ENCODE results near the gene PCBP3.
"Not testable (repeated sequence)": the region's sequence is repeated elsewhere in the genome, so short reads cannot be mapped to it uniquely, and the experiment has no call there.

PCBP3 gene

DNA sequence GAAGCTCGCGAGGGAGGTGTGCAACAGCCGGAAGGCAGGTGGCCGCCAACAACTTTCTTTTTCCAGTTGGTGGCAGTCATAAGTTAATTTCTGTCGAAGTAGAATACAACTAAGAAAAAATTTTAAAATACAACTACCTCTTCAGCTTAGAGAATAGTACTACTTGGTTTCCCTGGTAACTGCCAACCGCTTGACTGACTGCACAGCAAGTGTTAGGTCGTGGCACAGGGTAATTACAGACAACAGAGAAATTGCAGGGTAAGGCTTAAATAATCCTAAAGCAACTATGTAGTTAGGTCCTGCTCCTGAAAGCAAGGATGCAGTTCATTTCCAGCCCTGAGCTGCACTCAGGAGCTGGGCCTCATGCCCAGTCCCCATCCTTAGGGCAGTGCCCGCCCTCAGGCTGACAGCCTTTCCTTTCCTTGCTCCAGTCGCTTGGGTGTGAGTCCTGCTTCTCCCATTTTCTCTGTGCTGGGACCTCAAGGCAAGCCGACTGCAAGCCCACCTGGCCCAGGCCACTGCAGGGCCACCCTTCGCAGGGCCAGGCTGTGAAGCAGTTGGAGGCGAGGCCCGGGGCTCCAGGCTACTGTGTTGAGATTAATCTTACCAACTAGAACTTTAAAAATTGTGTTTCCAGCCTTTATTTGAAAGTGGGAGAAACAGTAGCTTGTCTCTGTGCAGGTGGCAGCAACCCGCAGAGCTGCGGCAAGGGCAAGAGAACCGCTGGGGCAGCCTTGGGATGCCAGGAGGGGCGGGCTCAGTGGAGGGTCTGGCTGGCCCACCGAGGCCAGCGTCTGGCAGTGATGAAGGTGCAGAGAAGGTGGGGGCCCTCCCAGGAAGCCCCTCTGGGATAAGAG, 148.3 kb downstream of the PCBP3 start:
- DNase-seq, result no peak

DNA sequence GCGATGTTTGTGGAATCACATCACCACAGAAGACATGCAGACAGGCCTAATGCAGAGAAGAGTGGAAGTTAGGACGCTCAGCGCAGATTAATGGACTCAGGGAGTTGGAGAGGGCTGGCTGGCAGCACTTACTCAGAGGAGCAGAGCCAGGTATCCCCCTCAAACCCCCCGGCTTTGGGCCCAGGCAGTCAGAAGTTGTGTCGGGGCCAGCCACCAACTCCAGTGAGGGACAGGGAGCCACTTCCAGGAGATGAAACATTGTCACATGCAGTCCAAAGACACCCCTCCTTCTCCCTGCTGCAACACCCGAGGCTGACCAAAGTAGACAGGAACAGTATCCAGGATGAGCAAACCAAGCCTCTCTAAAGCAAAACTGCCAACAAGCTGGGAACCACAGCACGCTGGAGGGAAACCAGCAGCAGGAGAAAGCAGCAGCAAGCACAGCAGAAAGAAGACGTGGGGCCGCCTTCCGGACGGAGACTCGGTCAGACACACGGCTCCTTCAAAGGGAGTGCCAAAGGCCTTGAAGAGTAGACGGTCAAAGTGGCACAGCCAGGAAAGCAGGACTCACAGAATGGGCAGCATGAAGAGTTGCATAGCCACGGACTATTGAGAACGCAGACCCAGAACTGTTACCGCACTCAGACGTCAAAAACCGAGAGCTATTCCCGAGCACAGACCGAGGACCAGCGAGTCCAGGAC, 149.3 kb downstream of the PCBP3 start:
- no peak for DNase-seq

DNA sequence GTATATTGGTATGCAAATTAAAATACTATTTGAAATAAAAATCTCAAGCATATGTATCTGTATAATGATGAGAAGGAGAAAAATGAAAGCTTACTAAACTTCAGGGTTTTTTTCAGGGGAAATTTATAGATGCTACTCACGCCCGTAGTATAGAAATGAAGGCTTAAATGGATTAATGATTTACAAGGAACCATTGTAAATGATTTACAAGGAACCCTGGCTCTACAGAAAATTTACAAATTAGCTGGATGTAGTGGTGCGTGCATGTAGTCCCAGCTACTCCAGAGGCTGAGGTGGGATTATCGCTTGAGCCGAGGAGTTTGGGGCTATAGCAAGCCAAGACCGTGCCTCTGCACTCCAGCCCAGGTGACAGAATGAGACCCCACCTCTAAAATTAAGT, 150.5 kb downstream of the PCBP3 start:
- no peak for DNase-seq

DNA sequence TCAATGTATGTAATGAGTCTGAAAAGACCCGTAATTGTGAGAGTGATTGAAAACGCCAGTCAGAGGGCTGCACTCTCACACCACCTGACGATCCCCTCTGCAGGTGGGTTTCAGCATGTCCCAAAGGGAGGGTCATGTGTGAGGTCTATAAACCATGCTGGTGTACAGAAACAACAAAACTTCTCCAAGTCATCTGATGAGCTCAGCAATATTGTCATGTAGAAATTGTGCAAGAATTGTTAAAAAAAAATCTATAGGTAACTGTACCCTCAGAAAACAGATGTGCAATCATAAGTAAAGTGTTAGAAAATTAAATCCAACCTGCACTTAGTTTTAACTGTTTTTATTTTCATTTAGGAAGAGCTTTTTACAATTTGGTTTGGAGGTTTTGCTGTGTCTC, 152.5 kb downstream of the PCBP3 start:
- no peak for DNase-seq

DNA sequence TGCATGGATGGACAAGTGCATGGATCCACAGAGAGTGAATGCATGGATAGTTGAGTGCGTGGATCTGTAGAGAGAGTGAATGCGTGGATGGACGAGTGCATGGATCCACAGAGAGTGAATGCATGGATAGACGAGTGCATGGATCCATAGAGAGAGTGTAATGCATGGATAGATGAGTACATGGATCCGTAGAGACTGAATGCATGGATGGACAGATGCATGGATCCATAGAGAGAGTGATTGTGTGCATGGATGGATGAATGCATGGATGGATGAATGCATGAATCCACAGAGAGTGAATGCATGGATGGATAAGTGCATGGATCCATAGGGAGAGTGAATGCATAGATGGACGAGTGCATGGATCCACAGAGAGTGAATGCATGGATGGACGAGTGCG, 153.8 kb downstream of the PCBP3 start:
- DNase-seq, result no peak

DNA sequence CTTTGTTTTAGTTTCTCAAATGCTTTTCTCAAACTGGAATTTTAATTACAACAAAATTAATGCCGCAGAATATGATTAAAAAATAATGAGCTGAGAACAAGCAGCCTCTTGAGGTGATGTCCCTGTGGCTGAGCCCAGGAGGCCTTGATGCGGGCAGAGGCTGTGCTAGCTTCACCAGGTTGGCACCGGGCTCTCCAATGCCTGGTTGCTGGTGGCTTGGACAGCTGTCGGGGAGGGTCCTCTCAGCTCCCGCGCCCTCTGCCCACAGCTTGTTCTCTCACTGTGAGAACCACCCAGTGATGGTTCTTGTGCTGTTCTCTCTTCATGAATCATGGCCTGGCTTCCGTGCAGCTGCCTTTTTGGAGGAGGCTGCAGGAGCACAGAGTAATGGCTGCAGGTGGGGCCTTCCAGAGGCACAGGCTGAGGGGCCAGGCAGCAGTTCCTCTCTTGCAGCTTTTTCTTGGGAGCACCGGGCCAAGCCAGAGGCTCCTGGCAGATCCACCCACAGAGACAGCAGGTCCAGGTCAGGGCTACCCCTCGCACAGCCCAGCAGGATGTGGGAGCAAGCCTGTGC, 156.3 kb downstream of the PCBP3 start:
- no peak for DNase-seq

DNA sequence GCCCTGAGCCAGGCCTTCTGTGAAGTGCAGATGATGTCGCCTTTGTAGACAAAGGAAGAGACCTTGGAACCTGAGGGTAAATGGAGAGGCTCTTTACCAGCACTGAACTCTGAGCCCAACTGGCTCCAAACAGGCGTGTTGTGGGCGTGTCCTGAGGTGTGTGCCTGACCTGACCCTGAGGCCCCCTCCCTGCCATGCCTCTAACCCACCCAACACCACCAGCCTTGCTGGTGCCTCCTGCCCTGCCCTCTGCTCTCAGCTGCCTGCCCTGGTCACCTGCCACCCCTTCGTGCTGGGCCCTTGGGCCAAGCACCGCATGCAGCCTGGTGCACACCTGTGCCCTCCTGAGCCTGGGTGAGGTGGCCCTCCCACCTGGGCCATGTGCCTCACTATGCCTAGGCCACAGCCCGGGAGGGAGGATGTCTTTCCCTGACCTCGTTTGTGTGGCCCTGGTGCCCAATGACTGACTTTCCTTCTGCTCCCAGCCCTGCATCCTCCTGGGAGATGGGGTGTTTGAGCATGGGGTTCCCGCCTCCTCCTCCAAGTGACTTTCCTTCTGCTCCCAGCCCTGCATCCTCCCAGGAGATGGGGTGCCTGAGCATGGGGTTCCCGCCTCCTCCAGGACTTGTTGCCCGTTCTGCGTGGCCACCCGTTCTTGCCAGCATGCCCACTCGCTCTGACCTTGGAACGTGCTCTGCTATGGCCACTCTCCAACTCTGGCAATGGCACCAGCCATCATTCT, 157.0 kb downstream of the PCBP3 start:
- no peak for DNase-seq

DNA sequence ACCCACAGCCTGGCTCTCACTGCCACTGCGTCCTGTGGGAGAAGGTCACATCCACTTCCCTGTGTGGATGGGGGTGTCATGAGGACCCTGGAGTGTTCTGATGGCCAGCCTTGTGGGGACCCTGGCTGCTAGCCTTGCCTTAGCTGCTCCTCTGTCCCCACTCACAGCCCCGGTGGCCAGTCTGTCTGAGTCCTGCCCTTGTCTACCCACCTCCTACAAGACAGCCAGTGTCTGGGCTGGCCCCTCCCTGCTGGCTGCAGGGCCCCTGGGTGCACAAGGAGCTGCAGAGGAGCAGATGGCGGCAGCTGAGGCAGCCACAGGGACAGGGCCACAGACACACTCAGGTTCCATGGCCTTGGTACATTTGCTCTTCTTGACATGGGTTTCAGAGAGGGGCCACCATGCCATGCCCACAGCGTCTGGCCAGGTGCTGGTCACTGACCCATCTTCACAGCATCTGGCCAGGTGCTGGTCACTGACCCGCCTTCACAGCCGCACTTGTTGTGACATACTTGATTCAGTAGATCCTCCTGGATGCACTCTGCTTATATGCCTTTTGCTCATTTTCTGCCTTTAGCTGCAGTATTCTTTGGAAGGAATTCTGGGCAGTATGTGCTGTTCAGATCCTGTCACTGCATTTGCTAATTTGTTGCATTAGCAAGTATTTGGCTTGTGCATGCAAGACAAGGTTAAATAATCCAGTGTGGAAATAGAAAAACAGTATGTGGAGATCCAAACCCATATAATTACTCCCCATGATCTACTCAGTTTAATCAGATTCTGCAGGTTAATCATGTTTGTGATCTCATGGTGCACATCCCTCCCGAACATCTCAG, 157.8 kb downstream of the PCBP3 start:
- no peak for DNase-seq

DNA sequence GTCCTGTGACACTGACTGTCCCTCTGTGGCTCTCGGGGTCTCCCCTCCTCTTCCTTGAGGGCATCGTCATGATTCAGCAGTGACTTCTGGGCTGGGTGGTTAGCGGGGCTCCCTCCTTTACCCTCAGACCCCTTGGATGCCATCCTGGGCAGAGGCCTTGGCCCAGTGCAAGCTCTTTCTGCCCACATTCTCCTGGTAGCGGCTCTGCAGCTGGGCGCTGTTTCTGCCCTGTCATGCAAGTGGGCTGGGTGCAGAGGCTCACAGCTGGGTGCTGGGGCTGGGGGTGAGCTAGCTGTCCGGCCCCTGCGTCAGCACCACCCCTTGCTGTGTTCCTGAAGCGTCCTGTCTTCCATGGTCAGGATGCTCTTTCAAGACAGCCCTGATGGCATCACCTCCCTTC, 158.5 kb downstream of the PCBP3 start:
- no peak for DNase-seq

DNA sequence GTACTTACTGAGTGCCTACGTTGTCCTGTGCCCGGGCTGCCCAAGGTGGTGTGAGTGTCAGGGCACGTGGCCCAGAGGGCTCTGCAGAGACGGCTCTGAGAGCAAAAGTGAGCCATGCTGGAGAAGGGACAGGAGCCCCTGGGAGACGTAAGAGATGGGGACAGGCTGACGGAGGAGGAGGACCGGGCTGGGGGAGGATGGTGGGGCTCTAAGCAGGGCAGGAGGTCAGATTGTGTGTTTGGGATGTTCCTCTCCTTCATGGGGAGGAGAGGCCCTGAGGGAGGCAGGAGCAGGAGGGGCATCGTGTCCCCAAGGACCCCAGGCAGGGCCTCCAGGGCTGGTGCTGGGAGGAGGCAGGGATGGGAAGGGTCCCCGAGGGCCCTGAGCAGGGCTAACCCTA, 158.9 kb downstream of the PCBP3 start:
- no peak for DNase-seq

DNA sequence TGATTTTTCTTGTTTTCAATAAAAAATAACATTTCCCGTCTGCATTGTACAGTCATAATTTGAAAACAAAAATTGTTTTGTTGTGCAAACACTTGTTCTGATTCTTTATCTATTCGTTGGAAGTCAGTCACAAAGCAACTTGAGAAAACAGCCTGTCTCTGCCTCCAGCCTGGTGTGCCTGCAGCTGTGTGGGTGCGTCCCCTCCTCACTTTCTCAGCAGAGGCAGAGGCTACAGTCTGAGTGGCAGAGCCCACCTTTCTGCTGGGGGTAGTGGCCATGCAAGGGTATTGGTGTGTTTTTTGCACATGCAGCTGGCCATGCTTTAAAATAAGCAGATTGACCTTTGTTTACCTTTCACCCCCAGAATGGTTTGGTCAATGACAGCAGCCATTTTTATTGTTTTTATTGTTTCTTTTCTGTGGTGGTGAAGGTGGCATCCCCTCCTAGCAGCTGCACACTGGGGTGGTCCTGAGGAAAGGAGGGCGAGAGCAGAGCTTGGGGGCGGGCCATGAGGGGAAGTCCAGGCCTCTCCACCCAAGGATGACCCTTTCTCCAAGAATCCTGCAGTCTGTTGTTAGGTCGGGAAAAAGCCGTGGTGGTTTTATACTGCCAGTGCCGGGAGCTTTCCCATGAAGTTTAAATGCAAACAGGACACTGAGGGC, 159.6 kb downstream of the PCBP3 start:
- no peak for DNase-seq

DNA sequence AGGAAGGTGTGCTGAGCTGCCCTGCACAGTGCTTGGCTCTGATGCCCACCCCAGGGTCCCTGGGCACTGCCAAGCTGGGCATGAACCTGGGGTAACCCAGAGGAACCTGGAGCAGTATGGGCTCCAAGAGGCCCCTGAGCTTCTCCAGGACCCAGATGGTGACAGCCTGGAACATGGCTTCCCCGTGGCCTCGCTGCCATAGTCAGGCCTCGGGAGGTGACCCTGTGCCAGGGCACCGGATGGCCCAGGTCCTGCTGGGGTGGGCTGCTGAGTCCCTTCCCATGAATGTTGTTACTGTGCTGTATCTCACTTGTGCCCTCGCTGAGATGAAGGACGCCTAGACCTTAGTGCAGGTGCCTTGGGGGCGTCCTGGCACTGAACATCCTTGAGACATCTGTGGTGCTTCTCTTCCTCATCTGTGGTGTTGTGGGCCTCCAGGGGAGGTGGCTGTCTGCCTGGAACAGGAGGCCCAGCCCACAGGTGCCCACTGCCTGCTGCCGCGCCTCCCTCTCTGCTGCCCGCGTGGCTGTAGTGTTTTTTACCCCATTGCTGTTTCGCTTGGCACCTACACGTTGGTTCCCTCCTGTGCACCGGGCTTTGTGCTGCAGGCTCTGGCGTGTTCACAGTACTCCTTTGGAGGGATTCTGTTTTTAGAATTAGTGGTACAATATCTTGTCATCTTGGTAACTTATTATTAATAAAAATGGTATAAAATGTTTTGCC, 160.3 kb downstream of the PCBP3 start:
- DNase-seq, result no peak

DNA sequence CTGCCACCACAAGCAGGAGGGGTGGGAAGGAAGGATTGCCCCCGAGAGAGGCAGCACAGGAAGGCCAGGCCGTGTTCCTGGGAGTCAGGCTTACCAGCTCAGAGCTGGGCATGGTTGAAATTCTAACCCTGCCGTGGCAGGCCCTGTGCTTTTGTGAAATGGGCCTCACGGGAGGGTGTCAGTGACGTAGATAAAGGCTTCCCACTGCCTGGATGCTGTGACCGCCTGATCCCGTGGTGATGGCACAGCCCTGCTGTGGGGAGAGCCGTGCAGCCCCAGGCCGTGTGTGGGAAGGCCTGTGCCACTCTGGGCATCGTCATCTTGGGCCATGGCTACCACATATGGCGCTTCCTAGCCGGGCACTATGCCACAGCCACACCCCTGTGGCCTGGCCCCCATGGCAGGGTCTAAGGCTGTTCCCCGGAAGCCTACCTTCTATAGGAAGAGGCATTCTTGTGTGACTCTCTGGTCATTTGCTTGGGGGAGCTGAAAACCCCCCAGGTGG, 161.3 kb downstream of the PCBP3 start:
- no peak for DNase-seq

DNA sequence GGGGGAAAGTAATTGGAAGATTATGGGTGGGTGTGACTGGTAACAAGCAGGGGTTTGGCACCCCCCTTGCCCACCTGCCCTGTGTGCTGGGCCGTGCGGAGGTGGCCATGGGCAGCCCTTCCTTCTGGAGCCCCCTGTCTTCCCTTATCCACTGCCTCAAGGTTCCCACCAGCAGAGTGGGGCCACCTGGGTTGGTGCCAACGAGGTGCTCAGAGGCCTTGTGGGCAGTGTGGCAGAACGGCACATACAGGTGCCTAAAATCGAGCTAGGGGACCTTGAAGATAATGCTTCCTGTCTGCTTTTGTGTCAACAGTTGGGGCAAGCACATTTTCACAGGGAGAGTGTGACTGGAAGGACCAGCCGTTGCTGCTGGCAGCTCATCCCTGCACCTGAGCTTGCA, 161.8 kb downstream of the PCBP3 start:
- no peak for DNase-seq

DNA sequence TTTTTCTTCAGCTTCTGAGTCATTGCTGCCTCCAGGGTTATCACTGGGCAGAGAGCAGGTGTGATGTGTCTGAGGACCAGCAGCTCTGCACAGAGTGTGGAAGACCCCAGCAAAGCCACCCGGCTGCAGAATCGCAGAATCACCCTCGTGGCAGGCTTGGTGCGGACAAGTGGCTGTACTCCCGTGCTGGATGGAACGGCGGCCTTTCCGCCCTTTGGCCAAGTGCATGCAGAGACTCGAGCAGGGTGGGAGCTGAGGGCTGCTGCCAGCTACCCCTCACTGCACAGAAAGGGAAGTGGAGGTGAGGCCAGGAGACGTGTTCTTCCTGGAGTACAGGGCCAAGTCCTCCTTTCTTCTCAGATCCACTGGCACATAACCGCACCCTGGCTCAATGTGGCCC, 162.5 kb downstream of the PCBP3 start:
- no peak for DNase-seq

DNA sequence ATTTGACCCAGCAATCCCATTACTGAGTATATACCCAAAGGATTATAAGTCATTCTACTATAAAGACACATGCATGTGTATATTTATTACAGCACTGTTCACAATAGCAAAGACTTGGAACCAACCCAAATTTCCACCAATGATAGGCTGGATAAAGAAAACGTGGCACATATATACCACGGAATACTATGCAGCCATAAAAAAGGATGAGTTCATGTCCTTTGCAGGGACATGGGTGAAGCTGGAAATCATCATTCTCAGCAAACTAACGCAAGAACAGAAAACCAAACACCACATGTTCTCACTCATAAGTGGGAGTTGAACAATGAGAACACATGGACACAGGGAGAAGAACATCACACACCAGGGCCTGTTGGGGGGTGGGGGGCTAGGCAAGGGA, 165.1 kb downstream of the PCBP3 start:
- not testable (repeated sequence) for DNase-seq

DNA sequence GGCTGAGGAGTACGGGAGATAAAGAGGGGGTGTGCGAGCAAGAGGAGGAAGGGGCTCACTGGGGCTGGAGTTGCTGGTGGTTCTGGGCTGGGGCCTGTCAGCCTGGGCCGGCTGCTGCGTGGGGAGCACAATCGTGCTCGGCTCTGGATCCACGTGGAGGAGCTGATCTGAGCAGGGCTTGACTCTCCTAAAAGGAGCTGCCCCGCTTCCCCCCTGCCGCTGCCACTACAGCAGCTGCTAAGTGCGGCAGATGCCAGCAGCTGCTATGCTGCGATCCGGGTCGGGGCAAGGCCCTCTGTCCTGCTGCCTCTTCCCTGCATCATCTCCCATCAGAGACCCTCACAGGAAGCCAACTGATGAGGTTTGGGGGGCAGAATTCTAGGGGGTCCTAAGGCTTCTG, 165.9 kb downstream of the PCBP3 start:
- DNase-seq, result no peak

DNA sequence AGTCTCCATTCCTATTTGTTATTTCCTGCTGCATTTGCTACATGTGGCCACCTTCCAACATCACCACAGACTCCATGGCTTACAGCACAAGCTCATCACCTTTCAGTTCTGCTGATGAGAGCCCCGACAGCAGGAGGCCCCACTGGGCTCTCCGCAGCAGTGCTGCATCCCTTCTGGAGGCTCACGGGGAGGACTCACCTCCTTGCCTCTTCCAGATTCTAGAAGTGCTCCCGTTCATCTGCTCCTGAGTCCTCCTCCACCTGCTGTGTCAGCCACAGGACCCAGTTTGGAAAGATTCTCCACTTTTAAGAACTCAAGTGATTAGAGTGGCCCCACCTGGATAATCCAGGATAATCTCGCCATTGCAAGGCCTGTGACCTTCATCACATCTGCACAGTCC, 167.6 kb downstream of the PCBP3 start:
- no peak for DNase-seq

DNA sequence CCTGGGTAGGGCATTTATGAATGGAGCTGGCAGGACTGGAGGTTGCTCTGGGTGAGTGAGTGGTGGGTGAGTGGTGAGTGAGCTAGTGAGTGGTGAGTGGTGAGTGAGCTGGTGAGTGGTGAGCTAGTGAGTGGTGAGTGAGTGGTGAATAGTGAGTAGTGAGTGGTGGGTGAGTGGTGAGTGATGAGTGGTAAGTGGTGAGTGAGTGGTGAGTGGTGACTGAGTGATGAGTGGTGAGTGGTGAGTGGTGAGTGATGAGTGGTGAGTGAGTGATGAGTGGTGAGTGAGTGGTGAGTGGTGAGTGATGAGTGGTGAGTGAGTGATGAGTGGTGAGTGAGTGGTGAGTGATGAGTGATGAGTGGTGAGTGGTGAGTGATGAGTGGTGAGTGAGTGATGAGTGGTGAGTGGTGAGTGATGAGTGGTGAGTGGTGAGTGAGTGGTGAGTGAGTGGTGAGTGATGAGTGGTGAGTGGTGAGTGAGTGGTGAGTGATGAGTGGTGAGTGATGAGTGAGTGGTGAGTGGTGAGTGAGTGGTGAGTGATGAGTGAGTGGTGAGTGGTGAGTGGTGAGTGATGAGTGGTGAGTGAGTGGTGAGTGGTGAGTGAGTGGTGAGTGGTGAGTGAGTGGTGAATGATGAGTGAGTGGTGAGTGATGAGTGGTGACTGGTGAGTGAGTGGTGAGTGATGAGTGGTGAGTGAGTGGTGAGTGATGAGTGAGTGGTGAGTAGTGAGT, 170.8 kb downstream of the PCBP3 start:
- not testable (repeated sequence) for DNase-seq

DNA sequence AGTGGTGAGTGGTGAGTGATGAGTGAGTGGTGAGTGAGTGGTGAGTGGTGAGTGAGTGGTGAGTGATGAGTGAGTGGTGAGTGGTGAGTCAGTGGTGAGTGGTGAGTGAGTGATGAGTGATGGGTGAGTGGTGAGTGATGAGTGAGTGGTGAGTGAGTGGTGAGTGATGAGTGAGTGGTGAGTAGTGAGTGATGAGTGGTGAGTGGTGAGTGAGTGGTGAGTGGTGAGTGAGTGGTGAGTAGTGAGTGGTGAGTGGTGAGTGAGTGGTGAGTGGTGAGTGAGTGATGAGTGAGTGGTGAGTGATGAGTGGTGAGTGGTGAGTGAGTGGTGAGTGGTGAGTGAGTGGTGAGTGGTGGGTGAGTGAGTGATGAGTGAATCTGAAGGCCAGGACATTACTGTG, 172.3 kb downstream of the PCBP3 start:
- not testable (repeated sequence) for DNase-seq
